K562 (cell line): Measurements from ENCODE around the gene INPP5K.

Source experiments
- CTCF ChIP-seq, 3 experiments: IDR thresholded peaks in 2 of 3; conservative IDR thresholded peaks in 1 of 3; 2 replicates each; pipeline ENCODE4 v1.5.1; 2011 to 2012; ENCODE audit warnings: low read length in 3 of 3, mild to moderate bottlenecking in 3 of 3, control low read depth in 2 of 3, improper control_type of control experiment in 1 of 3, inconsistent platforms in 1 of 3, low read depth in 1 of 3, mixed read lengths in 1 of 3, moderate library complexity in 1 of 3; ENCODE audit not compliant: insufficient read depth in 2 of 3
- FOS ChIP-seq: IDR thresholded peaks from 3 replicates; pipeline ENCODE4 v1.6.1; 2011; ENCODE audit not compliant: insufficient read length; ENCODE audit errors: extremely low read depth
- HDAC6 ChIP-seq: IDR thresholded peaks from 2 replicates; pipeline ENCODE4 v1.6.1; 2012; ENCODE audit warnings: low read depth, mild to moderate bottlenecking, control low read depth, inconsistent platforms, low read length, moderate library complexity
- HLTF ChIP-seq: fragments of 450-650 bp; IDR thresholded peaks from 2 replicates; pipeline ENCODE4 v1.6.1; 2016
- JUNB ChIP-seq: fragments of 450-650 bp; formaldehyde crosslinking; conservative IDR thresholded peaks from 2 replicates; pipeline ENCODE4 v1.4.0; 2020; ENCODE audit warnings: mild to moderate bottlenecking
- MXD1 ChIP-seq: fragments of 250-450 bp; sonication (Bioruptor Pico); IDR thresholded peaks from 2 replicates; pipeline ENCODE4 v1.8.0; 2021; ENCODE audit warnings: borderline replicate concordance, mild to moderate bottlenecking, moderate library complexity; ENCODE audit not compliant: poor library complexity, severe bottlenecking
- PHF21A ChIP-seq: fragments of 450-650 bp; IDR thresholded peaks from 2 replicates; pipeline ENCODE4 v1.6.1; 2017; ENCODE audit warnings: low read depth, borderline replicate concordance
- REST ChIP-seq, 2 experiments: fragments of 450-650 bp; formaldehyde crosslinking in 1 of 2; IDR thresholded peaks; 2 replicates each; pipeline versions ENCODE4 v1.4.0 to v1.6.1; 2014 to 2020; ENCODE audit warnings: mild to moderate bottlenecking in 2 of 2, borderline replicate concordance in 1 of 2, low read depth in 1 of 2
- SMC3 ChIP-seq: conservative IDR thresholded peaks from 2 replicates; pipeline ENCODE4 v1.6.1; 2011; ENCODE audit warnings: low read depth, low read length, improper control_type of control experiment; ENCODE audit not compliant: insufficient read depth
- ZFP36 ChIP-seq: fragments of 150-350 bp; IDR thresholded peaks from 2 replicates; pipeline ENCODE4 v1.6.1; 2018; ENCODE audit warnings: low read length, low read depth; ENCODE audit not compliant: partially characterized antibody
- ZNF384 ChIP-seq: IDR thresholded peaks from 2 replicates; pipeline ENCODE4 v1.6.1; 2012; ENCODE audit warnings: low read depth, low read length, improper control_type of control experiment

GRCh38 chr17:1557355-1558095, 41.1 kb upstream of the INPP5K start:
- TF ChIP-seq CTCF (IDR thresholded peaks at IDR 0.05 in 2 of 3, conservative IDR thresholded peaks at IDR 0.05 in 1 of 3; ENCODE audit: insufficient read depth in 2 of 3, low read depth in 1 of 3, low read length in 3 of 3) = no peak
- TF ChIP-seq ZNF384 = no peak
- no peak for TF ChIP-seq PHF21A
- no peak for TF ChIP-seq FOS
- no peak for TF ChIP-seq MXD1 (CRISPR knock-in tag)
- no peak for TF ChIP-seq HDAC6
- no peak for TF ChIP-seq JUNB (CRISPR knock-in tag)
- no peak for TF ChIP-seq HLTF
- no peak for TF ChIP-seq SMC3
- TF ChIP-seq REST (IDR thresholded peaks at IDR 0.05; ENCODE audit: borderline replicate concordance) = no peak
- no peak for TF ChIP-seq REST (CRISPR knock-in tag; IDR thresholded peaks at IDR 0.05; ENCODE audit: low read depth)
- no peak for TF ChIP-seq ZFP36
